Neuronal stem cell (in vitro differentiated cells): ENCODE measurements around the gene HDC.

Experiments used
- DNase-seq: peaks from one replicate; pipeline ENCODE4 v3.0.0-alpha.2; 2013; ENCODE audit warnings: low spot score
- H2AFZ ChIP-seq: one replicate; pipeline ENCODE4 v1.6.1; 2013; ENCODE audit warnings: mild to moderate bottlenecking, low read length, inconsistent platforms
- H2AK5ac ChIP-seq: 2 replicates; pipeline ENCODE4 v1.6.1; 2013; ENCODE audit warnings: low read depth, mild to moderate bottlenecking, inconsistent platforms, low read length, moderate library complexity, mixed read lengths
- H2BK120ac ChIP-seq: 2 replicates; pipeline ENCODE4 v1.6.1; 2013; ENCODE audit warnings: low read depth, mild to moderate bottlenecking, inconsistent platforms, low read length, moderate library complexity, mixed read lengths
- H2BK12ac ChIP-seq: one replicate; pipeline ENCODE4 v1.6.1; 2013; ENCODE audit warnings: low read length, inconsistent platforms
- H2BK15ac ChIP-seq: 2 replicates; pipeline ENCODE4 v1.6.1; 2013; ENCODE audit warnings: mild to moderate bottlenecking, low read length, inconsistent platforms, mixed read lengths
- H2BK5ac ChIP-seq: one replicate; pipeline ENCODE4 v1.6.1; 2013; ENCODE audit warnings: inconsistent platforms, mild to moderate bottlenecking, low read length, moderate library complexity
- H3K14ac ChIP-seq: one replicate; pipeline ENCODE4 v1.6.1; 2013; ENCODE audit warnings: low read length, inconsistent platforms
- H3K18ac ChIP-seq: 2 replicates; pipeline ENCODE4 v1.6.1; 2013; ENCODE audit warnings: low read length, inconsistent platforms
- H3K23ac ChIP-seq: 2 replicates; pipeline ENCODE4 v1.6.1; 2013; ENCODE audit warnings: low read depth, mild to moderate bottlenecking, mixed read lengths, low read length, inconsistent platforms; ENCODE audit not compliant: poor library complexity
- H3K27ac ChIP-seq: replicated peaks from 3 replicates; pipeline ENCODE4 v1.5.1; 2013; ENCODE audit warnings: low read length, inconsistent platforms
- H3K27me3 ChIP-seq, 3 experiments: 2 replicates each; pipeline ENCODE4 v1.6.1; 2013; ENCODE audit warnings: low read length in 3 of 3, mild to moderate bottlenecking in 2 of 3, inconsistent platforms in 1 of 3, low read depth in 1 of 3, mixed read lengths in 1 of 3, moderate library complexity in 1 of 3; ENCODE audit not compliant: control insufficient read depth in 3 of 3, insufficient read depth in 3 of 3
- H3K36me3 ChIP-seq, 2 donors: replicated peaks in 1 of 2; 2 replicates each; pipeline ENCODE4 v1.6.1; 2013; ENCODE audit warnings: low read length in 2 of 2; ENCODE audit not compliant: control insufficient read depth in 2 of 2, insufficient read depth in 2 of 2
- H3K4ac ChIP-seq: 2 replicates; pipeline ENCODE4 v1.6.1; 2013; ENCODE audit warnings: inconsistent platforms, mild to moderate bottlenecking, low read length, moderate library complexity
- H3K4me1 ChIP-seq, 2 donors: 1 replicate in 1 of 2; 2 replicates in 1 of 2; pipeline ENCODE4 v1.6.1; 2013; ENCODE audit warnings: low read length in 2 of 2, low read depth in 1 of 2; ENCODE audit not compliant: control insufficient read depth in 2 of 2, insufficient read depth in 1 of 2
- H3K4me2 ChIP-seq: one replicate; pipeline ENCODE4 v1.6.1; 2013; ENCODE audit warnings: mild to moderate bottlenecking, low read length, inconsistent platforms; ENCODE audit not compliant: insufficient read depth, poor library complexity, severe bottlenecking
- H3K4me3 ChIP-seq, 2 donors: 2 replicates each; pipeline ENCODE4 v1.5.1; 2013; ENCODE audit warnings: low read length in 2 of 2, mild to moderate bottlenecking in 2 of 2, inconsistent platforms in 1 of 2, moderate library complexity in 1 of 2
- H3K79me1 ChIP-seq: one replicate; pipeline ENCODE4 v1.6.1; 2013; ENCODE audit warnings: low read depth, mild to moderate bottlenecking, inconsistent platforms, low read length, moderate library complexity
- H3K9ac ChIP-seq: one replicate; pipeline ENCODE4 v1.6.1; 2013; ENCODE audit warnings: mild to moderate bottlenecking, low read depth, low read length, inconsistent platforms; ENCODE audit not compliant: poor library complexity
- H3K9me3 ChIP-seq, 2 donors: replicated peaks in 1 of 2; 2 replicates each; pipeline versions ENCODE3 to v1.6.1; 2013; ENCODE audit warnings: low read length in 2 of 2, mild to moderate bottlenecking in 2 of 2, inconsistent platforms in 1 of 2, low read depth in 1 of 2, mixed read lengths in 1 of 2, moderate library complexity in 1 of 2; ENCODE audit not compliant: control insufficient read depth in 2 of 2, insufficient read depth in 1 of 2
- H4K8ac ChIP-seq: one replicate; pipeline ENCODE4 v1.6.1; 2013; ENCODE audit warnings: low read depth, mild to moderate bottlenecking, inconsistent platforms, low read length, moderate library complexity
- H4K91ac ChIP-seq: one replicate; pipeline ENCODE4 v1.6.1; 2013; ENCODE audit warnings: low read length, low read depth, mild to moderate bottlenecking, inconsistent platforms; ENCODE audit not compliant: poor library complexity
- WGBS, 2 donors: extraction: QIAGEN DNeasy Blood & Tissue Kit; methylation state at CpG; one replicate each; pipeline ENCODE4 v1.1.7; 2013; ENCODE audit warnings: missing lambda C conversion rate in 2 of 2, mixed read lengths in 1 of 2; ENCODE audit not compliant: insufficient read length in 2 of 2, insufficient replicate concordance in 1 of 2; ENCODE audit errors: extremely low coverage in 2 of 2; 5-methylcytosine and 5-hydroxymethylcytosine counted together

The HDC gene

GRCh38 chr15:50247819-50248655 is 17.5 kb downstream of the HDC start:
- Histone ChIP-seq H3K14ac (no peak overlapping the region), H3K4me1 (no peaks in the 10 kb centered on the region), H3K4me3 (no peak overlapping the region), H3K27me3 (peaks cover 0 to 4% (median 0%) of the 10 kb centered on the region in 3 experiments), H3K27ac (no peak overlapping the region), H2AK5ac (no peak overlapping the region), H4K8ac (no peak overlapping the region), H3K36me3 (no peaks in the 10 kb centered on the region), H3K4ac (no peak overlapping the region), H3K4me2 (no peak overlapping the region), H3K79me1 (no peaks in the 10 kb centered on the region), H3K18ac (no peak overlapping the region), H2BK120ac (no peak overlapping the region), H4K91ac (no peak overlapping the region), H2AFZ (peak overlapping the region; percentile 76), H3K9me3 (no peaks in the 10 kb centered on the region), H2BK5ac (no peak overlapping the region), H3K23ac (no peak overlapping the region), H2BK15ac (no peak overlapping the region), H3K9ac (no peak overlapping the region), H2BK12ac (no peak overlapping the region)
- WGBS, 2 donors: no CpG with 5 or more reads among the region's 14 CpGs
- DNase-seq: no peak

DNA sequence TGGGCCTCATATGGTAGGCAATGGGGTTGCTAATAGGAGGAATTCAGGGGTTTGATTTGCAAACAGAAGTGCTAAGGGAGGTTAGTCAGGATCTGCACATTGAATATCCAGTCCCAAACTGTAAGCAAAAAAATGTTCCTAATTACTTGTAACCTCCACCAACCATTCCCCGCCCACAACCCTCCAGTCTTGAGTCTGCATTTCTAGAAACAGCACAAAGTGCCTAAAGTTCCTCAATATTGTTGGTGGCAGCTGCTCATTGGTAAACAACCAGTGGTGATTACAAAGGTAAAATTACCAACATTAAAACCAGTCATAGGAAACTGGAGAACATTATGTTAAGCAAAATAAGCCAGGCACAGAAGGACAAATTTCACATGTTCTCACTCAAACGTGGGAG is 18.9 kb downstream of the HDC start:
- Histone ChIP-seq H3K79me1 (no peaks in the 10 kb centered on the region), H2AFZ (no peak overlapping the region), H3K27me3 (peaks cover 0 to 4% (median 0%) of the 10 kb centered on the region in 3 experiments), H3K4me1 (no peaks in the 10 kb centered on the region), H3K4ac (no peak overlapping the region), H3K9me3 (no peaks in the 10 kb centered on the region), H3K23ac (no peak overlapping the region), H2BK5ac (no peak overlapping the region), H3K4me3 (no peak overlapping the region), H4K8ac (no peak overlapping the region), H3K36me3 (no peaks in the 10 kb centered on the region), H3K14ac (no peak overlapping the region), H4K91ac (no peak overlapping the region), H2BK120ac (no peak overlapping the region), H3K9ac (no peak overlapping the region), H3K4me2 (no peak overlapping the region), H2AK5ac (no peak overlapping the region), H2BK15ac (no peak overlapping the region), H3K27ac (no peak overlapping the region), H2BK12ac (no peak overlapping the region), H3K18ac (no peak overlapping the region)
- no peak for DNase-seq
- no CpG with 5 or more reads among the region's 2 CpGs for WGBS, 2 donors

GRCh38 chr15:50244959-50245624 is 20.4 kb downstream of the HDC start:
- no peaks in the 10 kb centered on the region for H3K36me3 ChIP-seq
- no peak overlapping the region for H3K18ac ChIP-seq
- peaks cover 0 to 4% (median 0%) of the 10 kb centered on the region in 3 experiments for H3K27me3 ChIP-seq
- no peak overlapping the region for H2BK5ac ChIP-seq
- no peaks in the 10 kb centered on the region for H3K4me1 ChIP-seq
- no peak overlapping the region for H2BK15ac ChIP-seq
- H3K9ac ChIP-seq: no peak overlapping the region
- no CpG with 5 or more reads among the region's 2 CpGs for WGBS, 2 donors
- no peak for DNase-seq
- no peak overlapping the region for H2AFZ ChIP-seq
- H3K14ac ChIP-seq: no peak overlapping the region
- H3K27ac ChIP-seq: no peak overlapping the region
- H3K9me3 ChIP-seq: no peaks in the 10 kb centered on the region
- no peak overlapping the region for H3K4me2 ChIP-seq
- no peak overlapping the region for H4K91ac ChIP-seq
- H2BK12ac ChIP-seq: no peak overlapping the region
- H2AK5ac ChIP-seq: no peak overlapping the region
- no peak overlapping the region for H4K8ac ChIP-seq
- H3K4ac ChIP-seq: no peak overlapping the region
- H3K79me1 ChIP-seq: no peaks in the 10 kb centered on the region
- H3K4me3 ChIP-seq: no peak overlapping the region
- H3K23ac ChIP-seq: no peak overlapping the region
- H2BK120ac ChIP-seq: no peak overlapping the region

GRCh38 chr15:50244153-50244552 is 21.4 kb downstream of the HDC start:
- no peaks in the 10 kb centered on the region for H3K9me3 ChIP-seq
- no peak overlapping the region for H3K14ac ChIP-seq
- no peak overlapping the region for H4K91ac ChIP-seq
- no peak overlapping the region for H3K4me3 ChIP-seq
- H2AK5ac ChIP-seq: no peak overlapping the region
- no peak overlapping the region for H3K9ac ChIP-seq
- peaks cover 0 to 4% (median 0%) of the 10 kb centered on the region in 3 experiments for H3K27me3 ChIP-seq
- no peak overlapping the region for H2BK120ac ChIP-seq
- H2BK15ac ChIP-seq: no peak overlapping the region
- no peaks in the 10 kb centered on the region for H3K4me1 ChIP-seq
- no peak overlapping the region for H3K18ac ChIP-seq
- H3K4ac ChIP-seq: no peak overlapping the region
- no peak for DNase-seq
- H3K36me3 ChIP-seq: no peaks in the 10 kb centered on the region
- no peak overlapping the region for H2BK12ac ChIP-seq
- no peak overlapping the region for H2AFZ ChIP-seq
- no peak overlapping the region for H3K27ac ChIP-seq
- WGBS, 2 donors: no CpG with 5 or more reads among the region's 1 CpG
- H3K79me1 ChIP-seq: no peaks in the 10 kb centered on the region
- no peak overlapping the region for H3K23ac ChIP-seq
- no peak overlapping the region for H3K4me2 ChIP-seq
- no peak overlapping the region for H2BK5ac ChIP-seq
- H4K8ac ChIP-seq: no peak overlapping the region
